ENCODE measurements around the gene HBA1. TPM values are rescaled to one million over a fixed set of nuclear protein-coding genes. Genes with fewer than 3 reads are reported as not detected.
A peak's percentile ranks its signal among the peaks of the same experiment; 100 is the strongest.
"Not testable (repeated sequence)": the region's sequence is repeated elsewhere in the genome, so short reads cannot be mapped to it uniquely, and the experiment has no call there.

Gene HBA1
- 10 to 100 TPM in 1 of 3 donors, not detected in 2; 16.9 TPM for total RNA-seq
- 136 TPM for total RNA-seq (2013)

GRCh38 chr16:176477-177382 is at the start of gene HBA1:
Gene HBA1, plus strand, starts transcription at chr16:176680. Its CDS starts 37 bp downstream, at chr16:176717.
- H3K4me1 Mint-ChIP-seq; H3K36me3 Mint-ChIP-seq; intact Hi-C loops (cut with micrococcal nuclease); H3K9me3 Mint-ChIP-seq; DNase-seq; H3K9me3 ChIP-seq (ENCODE audit: control insufficient read depth, insufficient read depth, low read length); H3K27ac ChIP-seq (ENCODE audit: low read length); H3K27ac Mint-ChIP-seq; H3K36me3 ChIP-seq (ENCODE audit: control insufficient read depth, insufficient read depth, low read length); H3K4me3 ChIP-seq (ENCODE audit: low read length): not testable (repeated sequence)
- 6% methylated on average over 39 of the region's 88 CpGs for WGBS (ENCODE audit: insufficient coverage)
- H3K27me3 ChIP-seq (ENCODE audit: control insufficient read depth, insufficient read depth, low read length): peaks cover 32% of the 10 kb centered on the region
- ATAC-seq: peak; percentile 30 to 44 (median 36)
- H3K4me1 ChIP-seq (ENCODE audit: control insufficient read depth, insufficient read depth, low read length): peaks cover 23% of the 10 kb centered on the region
- H3K27me3 Mint-ChIP-seq (ENCODE audit: low read depth in 2 of 2): peaks cover 22 to 34% of the 10 kb centered on the region in 2 donors
- H3K4me3 Mint-ChIP-seq: peak within 1 kb of the TSS; percentile 21

GRCh38 chr16:129075-129474 is 47.4 kb upstream of the HBA1 start:
- Histone ChIP-seq H3K27ac (ENCODE audit: low read length) (peak overlapping the region; percentile 42), H3K4me1 (ENCODE audit: control insufficient read depth, insufficient read depth, low read length) (peaks cover 58% of the 10 kb centered on the region), H3K27me3 (ENCODE audit: control insufficient read depth, insufficient read depth, low read length) (no peaks in the 10 kb centered on the region), H3K4me3 (ENCODE audit: low read length) (no peak overlapping the region), H3K9me3 (ENCODE audit: control insufficient read depth, insufficient read depth, low read length) (no peaks in the 10 kb centered on the region), H3K36me3 (ENCODE audit: control insufficient read depth, insufficient read depth, low read length) (no peaks in the 10 kb centered on the region)
- Mint-ChIP-seq H3K36me3 (no peaks in the 10 kb centered on the region), H3K9me3 (no peaks in the 10 kb centered on the region), H3K4me3 (no peak overlapping the region), H3K27ac (peak overlapping the region; percentile 76 to 85), H3K4me1 (peaks cover 45 to 52% of the 10 kb centered on the region in 2 donors), H3K27me3 (ENCODE audit: low read depth in 2 of 2) (no peaks in the 10 kb centered on the region)
- WGBS (ENCODE audit: insufficient coverage): 41% methylated on average over 2 of the region's 2 CpGs
- DNase-seq (no peak), ATAC-seq (peak; percentile 44 to 53 (median 51))
- intact Hi-C loops (cut with micrococcal nuclease): no loop called here
- no peak for TF ChIP-seq CTCF (IDR thresholded peaks at IDR 0.05)

GRCh38 chr16:130533-131173 is 45.8 kb upstream of the HBA1 start:
- no peaks in the 10 kb centered on the region for H3K27me3 Mint-ChIP-seq (ENCODE audit: low read depth in 2 of 2)
- no peak for TF ChIP-seq CTCF (IDR thresholded peaks at IDR 0.05)
- intact Hi-C loops (cut with micrococcal nuclease): no loop called here
- DNase-seq (no peak), ATAC-seq (peak in 2 of 3 donors; percentile 29 to 43)
- H3K4me1 Mint-ChIP-seq: peaks cover 37 to 40% of the 10 kb centered on the region in 2 donors
- H3K27me3 ChIP-seq (ENCODE audit: control insufficient read depth, insufficient read depth, low read length): no peaks in the 10 kb centered on the region
- H3K36me3 ChIP-seq (ENCODE audit: control insufficient read depth, insufficient read depth, low read length): no peaks in the 10 kb centered on the region
- no peak overlapping the region for H3K27ac ChIP-seq (ENCODE audit: low read length)
- H3K4me3 Mint-ChIP-seq: no peak overlapping the region
- peaks cover 43% of the 10 kb centered on the region for H3K4me1 ChIP-seq (ENCODE audit: control insufficient read depth, insufficient read depth, low read length)
- H3K9me3 Mint-ChIP-seq: no peaks in the 10 kb centered on the region
- no peaks in the 10 kb centered on the region for H3K36me3 Mint-ChIP-seq
- H3K9me3 ChIP-seq (ENCODE audit: control insufficient read depth, insufficient read depth, low read length): no peaks in the 10 kb centered on the region
- peak overlapping the region; percentile 76 to 85 for H3K27ac Mint-ChIP-seq
- WGBS (ENCODE audit: insufficient coverage): 98% methylated on average over 13 of the region's 15 CpGs
- no peak overlapping the region for H3K4me3 ChIP-seq (ENCODE audit: low read length)

GRCh38 chr16:132120-132519 is 44.4 kb upstream of the HBA1 start:
- Mint-ChIP-seq H3K4me1 (peaks cover 34 to 37% of the 10 kb centered on the region in 2 donors), H3K4me3 (no peak overlapping the region), H3K27ac (peak overlapping the region in 1 of 2 donors; percentile 44), H3K27me3 (ENCODE audit: low read depth in 2 of 2) (no peaks in the 10 kb centered on the region), H3K9me3 (no peaks in the 10 kb centered on the region), H3K36me3 (no peaks in the 10 kb centered on the region)
- no peak for DNase-seq
- no peak for TF ChIP-seq CTCF (IDR thresholded peaks at IDR 0.05)
- WGBS (ENCODE audit: insufficient coverage): 97% methylated on average over 6 of the region's 7 CpGs
- Histone ChIP-seq H3K36me3 (ENCODE audit: control insufficient read depth, insufficient read depth, low read length) (no peaks in the 10 kb centered on the region), H3K4me1 (ENCODE audit: control insufficient read depth, insufficient read depth, low read length) (peaks cover 34% of the 10 kb centered on the region), H3K9me3 (ENCODE audit: control insufficient read depth, insufficient read depth, low read length) (no peaks in the 10 kb centered on the region), H3K4me3 (ENCODE audit: low read length) (no peak overlapping the region), H3K27me3 (ENCODE audit: control insufficient read depth, insufficient read depth, low read length) (no peaks in the 10 kb centered on the region), H3K27ac (ENCODE audit: low read length) (no peak overlapping the region)
- no peak for ATAC-seq
- intact Hi-C loops (cut with micrococcal nuclease): no loop called here
